GM12878 (cell line): Measurements from ENCODE around the gene DST. TPM values are rescaled to one million over a fixed set of nuclear protein-coding genes. Genes with fewer than 3 reads are reported as not detected.

Source experiments
- ATAC-seq: fragments of 200-7000 bp; cut with Tn5 transposase; 3 replicates; pipeline ENCODE4 v1.9.1; 2020; ENCODE audit warnings: mild to moderate bottlenecking, moderate library complexity
- BruUV-seq: library from RNA; stranded (reverse); fragments of 400-500 nt; replicated peaks from 2 replicates; lab custom pipeline; 2021; lab: Mats Ljungman, UMichigan
- CTCF ChIA-PET: fragments of 300-600 bp; sonication (Branson Sonifier 250); formaldehyde crosslinking; extraction: SDS; loops from one replicate; lab custom pipeline; 2021; ENCODE audit warnings: inconsistent platforms; lab: Yijun Ruan, JAX
- POLR2A ChIA-PET: fragments of 350-600 bp; formaldehyde crosslinking; extraction: SDS; loops from one replicate; lab custom pipeline; 2021; ENCODE audit warnings: inconsistent platforms; lab: Charles Lee
- RAD21 ChIA-PET: fragments of 300-600 bp; sonication (Branson Sonifier 250); formaldehyde crosslinking; loops from one replicate; lab custom pipeline; 2023; ENCODE audit warnings: antibody characterized with exemption; ENCODE audit not compliant: unreplicated experiment; lab: Charles Lee
- SMC1A ChIA-PET: fragments of 300-600 bp; sonication (Branson Sonifier 250); formaldehyde crosslinking; loops from one replicate; lab custom pipeline; 2023; ENCODE audit not compliant: unreplicated experiment, uncharacterized antibody; lab: Charles Lee
- DNase-seq: peaks from one replicate; pipeline ENCODE4 v3.0.0-alpha.2; 2011; ENCODE audit warnings: low read depth, low spot score
- FAIRE-seq: peaks from 3 replicates; lab custom pipeline; 2011; peaks lifted over from hg19 to GRCh38; lab: Jason Lieb, UNC
- H2AFZ ChIP-seq: 2 replicates; pipeline ENCODE4 v1.6.0; 2011; ENCODE audit warnings: low read depth, low read length, control low read depth; ENCODE audit not compliant: control insufficient read depth
- H3K27ac ChIP-seq: 2 replicates; pipeline ENCODE4 v1.5.1; 2011; ENCODE audit warnings: control low read depth; ENCODE audit not compliant: control insufficient read depth, insufficient read depth
- H3K27me3 ChIP-seq, 2 experiments: replicated peaks in 1 of 2; 2 replicates each; pipeline versions ENCODE4 v1.6.0 to v1.6.1; 2011; ENCODE audit warnings: low read length in 1 of 2; ENCODE audit not compliant: control insufficient read depth in 2 of 2, insufficient read depth in 2 of 2
- H3K36me3 ChIP-seq, 2 experiments: 2 replicates each; pipeline ENCODE4 v1.5.1; 2011; ENCODE audit warnings: low read length in 1 of 2; ENCODE audit not compliant: control insufficient read depth in 2 of 2, insufficient read depth in 2 of 2
- H3K4me1 ChIP-seq: 2 replicates; pipeline ENCODE4 v1.6.1; 2011; ENCODE audit warnings: mild to moderate bottlenecking, low read length, moderate library complexity, mixed read lengths; ENCODE audit not compliant: control insufficient read depth, insufficient read depth
- H3K4me2 ChIP-seq: 2 replicates; pipeline ENCODE4 v1.6.0; 2011; ENCODE audit warnings: control low read depth; ENCODE audit not compliant: control insufficient read depth, insufficient read depth
- H3K4me3 ChIP-seq: fragments of 200-600 bp; sonication (generic); 2 replicates; pipeline ENCODE4 v1.5.1; 2016
- H3K79me2 ChIP-seq: 2 replicates; pipeline ENCODE4 v1.6.0; 2011; ENCODE audit warnings: low read length; ENCODE audit not compliant: control insufficient read depth, insufficient read depth
- H3K9ac ChIP-seq: 2 replicates; pipeline ENCODE4 v1.8.0; 2011; ENCODE audit warnings: low read length, control low read depth, mixed read lengths; ENCODE audit not compliant: control insufficient read depth, insufficient read depth
- H3K9me3 ChIP-seq: replicated peaks from 3 replicates; pipeline ENCODE4 v1.5.1; 2011; ENCODE audit warnings: mild to moderate bottlenecking, low read length; ENCODE audit not compliant: control insufficient read depth, insufficient read depth
- H4K20me1 ChIP-seq: 2 replicates; pipeline ENCODE4 v1.6.0; 2011; ENCODE audit not compliant: control insufficient read depth, insufficient read depth
- BHLHE40 ChIP-seq, 2 experiments: fragments of 450-650 bp in 1 of 2; IDR thresholded peaks; 2 replicates each; pipeline ENCODE4 v1.6.1; 2011 to 2017; ENCODE audit warnings: low read depth in 2 of 2, borderline replicate concordance in 1 of 2, improper control_type of control experiment in 1 of 2, low read length in 1 of 2, mild to moderate bottlenecking in 1 of 2
- CEBPB ChIP-seq, 2 experiments: fragments of 150-350 bp in 1 of 2; IDR thresholded peaks; 2 replicates each; pipeline ENCODE4 v1.6.1; 2012 to 2014; ENCODE audit warnings: low read depth in 2 of 2, low read length in 2 of 2, borderline replicate concordance in 1 of 2, inconsistent platforms in 1 of 2
- CHD4 ChIP-seq: fragments of 200-600 bp; sonication (generic); IDR thresholded peaks from 2 replicates; pipeline ENCODE4 v1.6.1; 2016; ENCODE audit warnings: mild to moderate bottlenecking
- CREM ChIP-seq: IDR thresholded peaks from 2 replicates; pipeline ENCODE4 v1.6.1; 2014; ENCODE audit warnings: antibody characterized with exemption, low read depth
- DPF2 ChIP-seq: fragments of 450-650 bp; IDR thresholded peaks from 2 replicates; pipeline ENCODE4 v1.6.1; 2017; ENCODE audit warnings: mild to moderate bottlenecking
- E2F4 ChIP-seq: IDR thresholded peaks from 2 replicates; pipeline ENCODE4 v1.6.1; 2012; ENCODE audit warnings: low read depth, low read length, improper control_type of control experiment
- ETV6 ChIP-seq, 2 experiments: fragments of 450-650 bp in 1 of 2; IDR thresholded peaks in 1 of 2; conservative IDR thresholded peaks in 1 of 2; 2 replicates each; pipeline ENCODE4 v1.6.1; 2014; ENCODE audit warnings: antibody characterized with exemption in 1 of 2, borderline replicate concordance in 1 of 2, low read depth in 1 of 2, mild to moderate bottlenecking in 1 of 2, moderate library complexity in 1 of 2
- HDAC6 ChIP-seq: fragments of 200-600 bp; sonication (generic); IDR thresholded peaks from one replicate; pipeline ENCODE4 v1.8.0; 2017; ENCODE audit warnings: antibody characterized with exemption; ENCODE audit not compliant: unreplicated experiment
- IKZF1 ChIP-seq: fragments of 450-650 bp; conservative IDR thresholded peaks from 2 replicates; pipeline ENCODE4 v1.6.1; 2017; ENCODE audit warnings: antibody characterized with exemption, mild to moderate bottlenecking
- IRF4 ChIP-seq: IDR thresholded peaks from 2 replicates; pipeline ENCODE4 v1.6.1; 2011; ENCODE audit warnings: low read depth, low read length
- NFXL1 ChIP-seq: fragments of 450-650 bp; IDR thresholded peaks from 2 replicates; pipeline ENCODE4 v1.6.1; 2017; ENCODE audit warnings: antibody characterized with exemption, mild to moderate bottlenecking, borderline replicate concordance
- POLR2AphosphoS5 ChIP-seq: IDR thresholded peaks from 2 replicates; pipeline ENCODE4 v1.6.1; 2011; ENCODE audit warnings: mild to moderate bottlenecking, low read length, inconsistent platforms
- RB1 ChIP-seq: fragments of 450-650 bp; formaldehyde crosslinking; IDR thresholded peaks from 2 replicates; pipeline ENCODE4 v1.6.1; 2017; ENCODE audit warnings: mild to moderate bottlenecking, borderline replicate concordance
- RCOR1 ChIP-seq: conservative IDR thresholded peaks from 2 replicates; pipeline ENCODE4 v1.6.1; 2012; ENCODE audit warnings: low read depth, low read length, improper control_type of control experiment
- RELA ChIP-seq: fragments of 450-650 bp; IDR thresholded peaks from 2 replicates; pipeline ENCODE4 v1.8.0; 2014; ENCODE audit warnings: borderline replicate concordance; ENCODE audit not compliant: partially characterized antibody
- ZBED1 ChIP-seq: IDR thresholded peaks from 2 replicates; pipeline ENCODE4 v1.6.1; 2016; ENCODE audit warnings: borderline replicate concordance
- ZBTB11 ChIP-seq: fragments of 450-650 bp; formaldehyde crosslinking; IDR thresholded peaks from 2 replicates; pipeline ENCODE4 v1.5.0; 2022; ENCODE audit warnings: mild to moderate bottlenecking, missing genetic modification characterization
- ZNF622 ChIP-seq: fragments of 450-650 bp; IDR thresholded peaks from 2 replicates; pipeline ENCODE4 v1.6.1; 2017; ENCODE audit warnings: mild to moderate bottlenecking, inconsistent platforms
- WGBS: methylation state at CpG from one replicate; pipeline ENCODE4 v1.1.6; 2016; ENCODE audit warnings: low lambda C conversion rate; ENCODE audit not compliant: insufficient replicate concordance, insufficient coverage; ENCODE audit errors: missing lambda C conversion rate; 5-methylcytosine and 5-hydroxymethylcytosine counted together
- in situ Hi-C: fragments of 300-500 bp; cut with MboI; formaldehyde crosslinking; loops from 9 replicates; pipeline ENCODE4 v1.14.3; 2018; ENCODE audit warnings: mixed read lengths
- intact Hi-C: fragments of 100-400 bp; cut with micrococcal nuclease; formaldehyde crosslinking; loops from one replicate; pipeline ENCODE4 v1.14.2; 2022; ENCODE audit not compliant: unreplicated experiment
- polyA plus RNA-seq, 11 experiments: library from polyadenylated mRNA; depleted of rRNA in 4 of 11; unstranded in 6 of 11; stranded (reverse) in 5 of 11; fragments of >200 nt; fragmentation: Nextera tagmentation in 4 of 11; fragmentation: Illumina TruSeq in 1 of 11; extraction: Ambion mirVana in 4 of 11; extraction: Trizol in 1 of 11; gene quantifications; 1 replicate in 1 of 11; 2 replicates in 10 of 11; pipeline versions ENCODE4 v1.2.1 to v1.2.3, GENCODE V29; 2011 to 2016; ENCODE audit warnings: inconsistent platforms in 2 of 11, missing spikeins in 2 of 11, low read depth in 1 of 11
- total RNA-seq, 4 experiments: library from RNA; depleted of rRNA in 3 of 4; stranded (reverse); fragments of >200 nt in 3 of 4; fragmentation: Illumina TruSeq in 1 of 4; extraction: Trizol in 1 of 4; gene quantifications; 2 replicates each; pipeline versions ENCODE4 v1.2.1 to v1.2.3, GENCODE V29; 2013 to 2021

DST gene
- total and polyA plus RNA-seq, 10 of the 15 experiments (the other 5 are each of a cell fraction or from before 2014, with no cell fraction given), result 32.1 to 156 (median 75.0) TPM

- TF ChIP-seq ZBTB11, result no peak
- TF ChIP-seq RB1, result no peak
- TF ChIP-seq CHD4, result no peak
- TF ChIP-seq BHLHE40 (IDR thresholded peaks at IDR 0.05; ENCODE audit: borderline replicate concordance in 1 of 2, low read depth in 2 of 2, low read length in 1 of 2), result no peak
- no peak for TF ChIP-seq NFXL1
- no peak for TF ChIP-seq ZBED1
- TF ChIP-seq IKZF1, result no peak
- TF ChIP-seq DPF2, result no peak
- no peak for TF ChIP-seq IRF4
These were observed 166.8 kb downstream of the DST start (continued) for GRCh38 chr6:56475736-56476457.

- Histone ChIP-seq H4K20me1 (no peaks in the 10 kb centered on the region), H3K79me2 (no peaks in the 10 kb centered on the region), H3K27ac (no peak overlapping the region), H2AFZ (no peak overlapping the region), H3K4me1 (no peaks in the 10 kb centered on the region), H3K4me3 (no peak overlapping the region), H3K9ac (no peak overlapping the region), H3K9me3 (peaks cover under 1% of the 10 kb centered on the region; the same call in 2 of the 3 replicates), H3K27me3 (no peaks in the 10 kb centered on the region), H3K36me3 (peaks cover 5 to 34% of the 10 kb centered on the region in 2 experiments), H3K4me2 (no peak overlapping the region)
- in situ Hi-C loops, result no loop called here
- intact Hi-C loops, result no loop called here
- FAIRE-seq (no peak), ATAC-seq (no peak), DNase-seq (no peak)
- no TSS peak for BruUV-seq
- ChIA-PET RAD21 (no interaction called here), CTCF (no interaction called here), POLR2A (no interaction called here), SMC1A (interaction anchor here (2.2 kb wide), 1 partner anchor 15 kb away, joined by 4 read pairs; no protein-coding TSS in a partner anchor)
- WGBS, result 100% methylated on average over 1 of the region's 1 CpG
- no peak for TF ChIP-seq E2F4
- TF ChIP-seq CEBPB (IDR thresholded peaks at IDR 0.05; ENCODE audit: borderline replicate concordance in 1 of 2, low read depth in 2 of 2, low read length in 2 of 2), result no peak
- TF ChIP-seq CREM, result no peak
- TF ChIP-seq ETV6 (conservative IDR thresholded peaks at IDR 0.05 in 1 of 2, IDR thresholded peaks at IDR 0.05 in 1 of 2; ENCODE audit: borderline replicate concordance in 1 of 2, low read depth in 1 of 2), result no peak
- TF ChIP-seq RCOR1, result no peak
- TF ChIP-seq RELA, result no peak
- no peak for TF ChIP-seq ZNF622
- TF ChIP-seq HDAC6, result no peak
- TF ChIP-seq POLR2AphosphoS5, result no peak
These were observed 168.2 kb downstream of the DST start for GRCh38 chr6:56474532-56474931.
